HG03139 (cell line): ENCODE results near the gene HTRA3.

ENCODE experiments used
- ATAC-seq: cut with Tn5 transposase; IDR thresholded peaks from one replicate; pipeline ENCODE4 v1.9.1; 2021; ENCODE audit not compliant: unreplicated experiment

Gene HTRA3

DNA sequence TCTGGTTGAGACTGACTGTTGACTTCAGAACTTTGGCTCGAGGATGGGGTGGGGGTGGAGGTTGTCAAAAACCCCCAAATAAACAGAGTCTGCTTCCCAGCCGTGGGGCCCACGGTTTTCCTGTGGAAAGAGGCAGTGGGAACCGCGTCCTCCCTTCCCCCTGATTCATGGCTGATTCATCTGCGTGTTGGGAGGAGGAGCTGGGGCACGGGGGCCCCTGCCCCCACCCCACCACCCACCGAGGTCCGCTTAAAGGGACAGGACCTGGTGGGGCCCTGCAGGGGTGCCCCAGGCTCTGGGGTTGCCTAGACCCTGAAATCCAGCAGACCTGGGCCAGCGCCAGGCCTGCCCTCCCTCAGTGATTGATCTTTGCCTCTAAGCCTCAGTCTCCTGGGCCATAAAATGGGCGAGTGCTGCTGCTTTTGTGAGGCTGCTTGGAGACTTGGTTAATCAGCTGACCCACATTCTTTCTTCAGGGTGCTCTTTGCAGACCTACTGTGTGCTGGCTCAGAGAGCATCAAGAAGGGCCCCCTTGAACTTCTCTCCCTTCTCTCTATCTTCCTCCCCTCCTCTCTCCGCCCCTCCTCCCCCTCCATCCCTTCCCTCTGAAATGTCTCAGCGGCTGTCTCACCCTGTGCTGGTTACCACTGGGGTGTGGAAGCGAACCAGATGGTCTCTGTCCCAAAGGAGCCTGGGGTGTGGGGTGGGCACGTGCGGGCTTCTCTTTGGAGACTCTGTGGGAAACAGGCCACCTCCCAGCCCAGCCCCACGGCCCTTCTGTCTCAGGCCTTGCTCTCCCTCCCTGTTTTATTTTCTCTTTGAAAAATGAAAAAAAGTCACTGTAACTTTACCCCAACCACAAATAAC, 9.1 kb downstream of the HTRA3 start:
- no peak for ATAC-seq

DNA sequence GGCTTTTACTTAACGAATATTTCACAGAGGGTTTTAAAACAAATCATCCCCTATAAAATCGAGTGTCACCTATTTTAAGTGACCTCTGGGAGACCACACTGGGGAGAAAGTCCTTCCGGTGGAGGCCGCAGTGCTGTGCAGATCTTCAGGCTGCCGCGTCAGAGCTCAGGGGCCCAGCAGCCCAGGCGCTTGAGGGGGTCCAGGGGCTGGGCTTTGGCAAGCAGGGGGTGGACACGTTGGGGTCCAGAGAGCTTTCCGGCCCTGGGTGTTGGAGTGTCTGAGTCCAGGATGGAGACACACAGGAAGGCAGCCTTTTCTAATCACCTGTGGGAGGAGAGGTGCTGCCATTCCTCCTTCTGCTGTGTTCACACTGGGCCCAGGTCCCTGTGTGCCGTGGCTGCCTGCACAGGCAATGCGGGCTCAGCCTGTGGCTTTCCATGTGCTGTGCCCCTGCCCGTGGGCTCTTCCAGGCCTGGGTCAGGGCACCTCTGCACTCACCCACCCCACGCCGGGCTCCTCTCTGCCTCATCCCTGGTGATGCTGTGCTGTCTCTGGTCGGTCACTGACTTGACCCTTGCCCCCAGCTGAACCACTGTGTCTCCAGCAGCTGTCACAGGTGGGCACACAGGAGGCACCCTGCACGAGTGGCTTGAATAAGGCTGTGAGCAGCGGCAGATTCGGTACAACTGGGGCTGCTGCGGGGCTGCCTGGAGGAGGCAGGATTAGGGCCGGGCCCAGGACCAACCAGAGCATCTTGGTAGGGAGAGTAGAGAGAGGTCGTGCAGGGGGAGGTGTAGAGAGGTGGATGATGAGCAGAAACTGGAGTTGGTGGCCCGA, 10.0 kb downstream of the HTRA3 start:
- ATAC-seq: no peak

DNA sequence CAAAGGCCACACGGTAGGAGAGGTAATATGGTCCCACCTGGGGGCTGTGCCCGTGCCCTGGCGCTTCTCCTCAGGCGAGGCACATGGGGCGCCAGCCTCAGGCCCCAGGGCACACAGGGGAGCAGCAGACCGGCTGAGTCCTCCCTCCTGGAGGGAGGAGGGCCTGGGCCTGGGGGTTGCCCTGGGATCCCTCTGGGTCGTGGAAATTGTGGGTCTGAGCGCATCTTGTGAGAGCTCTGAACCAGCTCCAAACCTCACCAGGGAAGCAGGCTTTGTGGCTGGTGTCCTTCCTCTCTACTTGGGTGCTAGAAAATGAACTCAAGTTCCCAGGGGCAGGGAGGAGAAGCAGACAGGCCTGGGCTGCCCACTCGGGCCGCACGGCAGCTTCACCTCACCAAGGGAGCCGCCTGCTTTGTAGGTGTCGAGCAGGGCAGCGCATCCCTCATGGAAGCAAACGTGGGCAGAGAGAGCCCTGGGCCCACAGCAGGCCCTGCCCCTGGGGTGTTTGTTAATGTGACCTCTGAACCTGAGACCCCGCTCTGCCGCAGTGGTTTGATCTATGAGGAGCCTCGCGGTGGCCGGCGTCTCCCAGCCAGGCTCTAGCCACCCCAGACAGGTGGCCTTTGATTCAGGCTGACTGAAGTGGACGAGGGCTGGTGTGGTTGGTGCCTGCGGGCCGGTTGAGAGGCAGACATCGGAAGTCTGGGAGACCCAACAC, 10.8 kb downstream of the HTRA3 start:
- no peak for ATAC-seq

DNA sequence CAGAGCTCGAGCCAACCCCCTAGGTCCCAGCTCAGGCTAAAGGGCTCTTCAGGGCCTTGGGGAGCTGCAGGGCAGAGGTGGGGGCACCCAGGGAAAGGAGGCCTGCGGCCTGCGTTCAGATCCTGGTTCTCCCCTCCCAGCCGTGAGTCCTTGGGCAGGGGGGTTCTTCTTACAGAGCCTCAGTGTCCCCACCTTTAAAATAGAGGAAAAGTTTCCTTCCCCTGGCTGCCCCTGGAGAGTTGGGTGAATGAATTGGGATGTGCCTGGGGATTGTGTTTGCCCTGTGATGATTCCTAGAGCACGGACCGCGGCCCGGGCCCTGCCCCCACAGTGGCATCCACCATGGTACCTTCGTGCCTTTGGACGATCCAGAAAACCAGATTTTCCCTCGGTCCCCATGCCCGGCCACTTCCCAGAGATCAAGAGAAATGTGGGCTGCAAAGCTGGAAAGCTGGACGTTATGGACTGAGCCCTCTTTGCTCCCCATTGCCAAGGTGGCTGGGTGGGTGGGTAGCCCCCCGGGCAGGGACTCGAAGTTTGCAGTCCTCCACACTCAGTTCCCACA, 11.4 kb downstream of the HTRA3 start:
- no peak for ATAC-seq

DNA sequence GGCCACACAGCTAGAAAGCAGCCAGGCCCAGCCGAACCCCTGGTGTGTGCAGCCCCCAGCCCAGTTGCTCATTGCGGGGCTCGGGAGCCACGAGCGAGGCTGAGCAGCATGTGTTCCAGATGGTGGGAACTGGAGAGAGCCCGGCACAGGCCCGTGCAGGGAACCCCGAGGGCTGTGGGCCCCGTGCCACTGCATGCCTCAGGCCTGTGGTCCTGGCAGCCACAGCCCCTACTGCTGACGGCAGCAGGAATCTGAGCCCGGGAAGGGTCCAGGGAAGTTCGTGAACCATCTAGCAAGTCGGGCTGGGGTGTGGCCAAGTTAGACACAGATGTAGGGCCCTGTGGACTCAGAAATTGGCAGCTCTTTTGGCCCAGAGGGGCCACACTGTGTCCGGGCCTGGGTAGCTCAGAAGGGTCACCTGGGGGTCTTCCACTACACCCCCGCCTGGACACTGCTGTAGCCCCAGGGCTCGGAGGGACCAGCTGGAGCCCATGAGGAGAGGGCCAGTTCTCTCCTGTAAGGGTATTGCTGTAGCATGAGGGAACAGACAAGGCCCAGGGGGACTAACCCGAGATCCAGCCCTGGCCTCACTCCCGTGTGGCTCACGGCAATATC, 12.1 kb downstream of the HTRA3 start:
- no peak for ATAC-seq

DNA sequence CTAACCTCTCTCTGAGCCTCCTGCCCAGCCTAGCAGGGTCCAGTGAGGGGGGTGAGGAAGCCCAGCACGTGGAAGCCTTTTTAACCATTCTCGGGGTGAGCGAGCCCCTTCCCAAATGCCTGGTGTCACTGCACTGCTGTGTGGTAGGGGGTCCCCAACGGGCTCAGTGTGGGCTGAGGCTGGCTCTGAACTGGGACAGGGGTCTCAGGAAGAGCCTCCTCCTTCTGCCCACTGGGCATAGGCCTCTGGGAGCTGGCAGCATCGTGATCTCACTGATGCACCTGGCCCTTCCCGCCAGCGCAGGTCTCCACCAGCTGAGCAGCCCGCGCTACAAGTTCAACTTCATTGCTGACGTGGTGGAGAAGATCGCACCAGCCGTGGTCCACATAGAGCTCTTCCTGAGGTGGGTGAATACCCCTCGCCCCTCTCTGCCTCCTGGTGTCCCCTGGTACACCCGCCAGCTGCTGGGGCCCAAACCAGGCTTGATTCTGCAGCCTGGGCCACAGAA, 12.6 kb downstream of the HTRA3 start:
- no peak for ATAC-seq

DNA sequence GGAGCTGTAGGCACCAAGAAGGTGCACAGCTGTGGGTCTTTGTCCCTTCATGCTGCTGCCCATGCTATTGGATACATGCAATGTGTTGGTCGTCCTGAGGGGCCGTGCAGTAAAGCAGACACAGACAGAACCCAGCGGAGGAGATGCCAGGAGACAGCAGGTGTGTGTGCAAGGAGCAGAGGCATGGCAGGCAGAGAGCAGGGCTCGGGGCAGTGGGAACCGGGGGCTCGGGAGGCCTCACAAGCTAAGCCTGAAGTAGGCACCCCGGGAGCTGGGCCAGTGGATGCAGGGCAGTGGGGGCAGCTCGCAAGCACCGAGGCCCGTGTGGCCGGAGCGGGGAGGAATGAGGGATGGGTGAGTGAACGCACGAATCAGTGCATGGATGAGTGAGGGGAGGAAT, 13.2 kb downstream of the HTRA3 start:
- ATAC-seq: no peak

DNA sequence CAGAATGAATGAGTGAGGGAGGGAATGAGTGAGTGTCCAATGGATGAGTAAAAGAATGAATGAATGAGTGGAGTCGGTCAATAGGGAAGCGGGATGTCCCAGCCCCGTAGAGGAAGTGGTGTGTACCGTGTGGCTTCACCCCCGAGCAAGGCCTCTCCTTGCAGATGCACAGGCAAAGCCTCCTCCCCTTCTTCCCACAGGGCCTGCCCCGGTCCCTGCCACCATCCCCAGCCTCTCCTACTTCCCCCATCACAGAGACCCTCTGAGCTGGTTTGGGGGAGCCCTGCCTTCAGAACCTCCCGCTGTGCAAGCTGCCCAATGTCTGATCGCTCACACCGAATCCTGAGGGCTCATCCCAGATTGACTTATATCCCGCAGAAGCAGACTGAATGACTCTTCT, 13.6 kb downstream of the HTRA3 start:
- no peak for ATAC-seq

DNA sequence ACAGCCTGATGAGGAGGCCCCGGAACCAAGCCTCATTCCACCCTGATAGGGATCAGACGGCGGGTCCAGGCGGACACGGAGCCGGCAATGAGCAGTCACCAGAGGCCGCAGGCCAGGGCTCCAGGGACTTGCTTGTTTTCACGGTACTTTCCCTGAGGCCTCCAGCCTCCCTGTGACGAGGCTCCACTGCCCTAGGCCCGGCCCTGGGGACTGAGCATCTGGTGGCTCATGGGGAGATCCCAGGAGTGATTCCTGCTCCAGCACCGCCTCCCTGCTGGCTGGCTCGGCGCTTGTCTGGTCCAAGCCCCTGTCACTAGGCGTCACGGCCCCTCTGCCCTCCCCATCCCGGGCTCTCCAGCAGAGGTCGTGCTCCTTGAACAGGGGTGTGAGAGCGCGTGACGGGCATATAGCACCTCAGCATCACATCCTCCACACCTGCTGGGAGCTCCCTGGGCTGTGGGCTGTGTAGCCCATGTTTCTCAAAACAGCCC, 14.1 kb downstream of the HTRA3 start:
- ATAC-seq: no peak

DNA sequence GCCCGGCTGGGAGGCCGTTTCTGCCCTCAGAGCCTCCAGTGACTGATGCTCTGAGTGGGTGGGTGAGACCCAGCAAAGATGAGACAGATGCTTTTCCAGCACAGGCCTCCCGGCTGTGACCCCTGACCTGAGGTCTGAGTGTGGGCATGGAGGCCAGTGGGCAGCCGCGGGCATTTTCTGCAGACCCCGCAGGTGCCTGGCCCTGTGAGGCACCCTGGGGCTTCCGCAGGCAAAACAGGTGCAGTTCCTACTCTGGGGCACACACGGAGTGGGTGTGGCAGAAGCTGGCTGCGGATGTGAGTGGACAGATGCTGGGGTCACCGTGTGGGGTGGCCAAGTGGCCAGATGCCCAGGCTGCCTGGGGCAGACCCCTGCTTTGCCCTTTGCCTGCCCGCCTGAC, 14.8 kb downstream of the HTRA3 start:
- ATAC-seq: no peak

DNA sequence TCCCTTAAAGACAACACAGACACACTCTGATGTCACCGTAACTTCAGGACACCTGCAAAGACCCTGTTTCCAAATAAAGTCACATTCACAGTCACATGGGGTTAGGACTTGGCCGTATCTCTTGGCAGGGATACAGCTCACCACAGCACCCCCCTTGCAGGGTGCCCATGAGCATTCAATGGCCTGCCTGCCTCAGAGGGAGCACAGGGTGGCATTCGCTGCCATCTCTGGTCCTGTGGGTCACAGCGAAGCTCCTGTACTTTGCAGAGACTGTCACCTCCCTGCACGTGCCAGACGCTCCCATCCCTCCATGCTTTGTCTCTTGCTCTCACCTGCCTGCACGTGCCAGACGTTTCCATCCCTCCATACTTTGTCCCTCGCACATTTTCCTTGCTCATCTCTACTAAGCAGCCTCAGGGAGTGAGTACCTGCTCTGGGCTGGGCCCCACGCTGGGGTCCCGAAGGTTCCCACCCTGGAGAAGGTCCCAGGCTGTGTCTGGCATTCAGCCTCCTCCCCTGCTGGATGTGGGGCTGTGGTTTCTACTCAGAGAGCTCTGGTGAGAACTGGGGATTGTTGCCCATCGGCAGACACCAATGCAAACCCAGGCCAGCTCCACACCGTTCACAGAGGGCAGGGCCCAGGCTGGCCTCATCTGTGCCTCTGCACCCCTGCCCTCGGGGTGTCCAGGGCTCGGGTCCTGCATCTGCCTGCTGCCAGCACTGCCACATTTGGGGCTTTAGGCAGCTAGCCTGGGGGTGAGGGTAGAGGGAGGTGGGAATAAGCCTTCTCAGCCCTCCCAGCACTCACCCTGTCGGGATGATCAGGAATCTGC, 15.8 kb downstream of the HTRA3 start:
- ATAC-seq: no peak

DNA sequence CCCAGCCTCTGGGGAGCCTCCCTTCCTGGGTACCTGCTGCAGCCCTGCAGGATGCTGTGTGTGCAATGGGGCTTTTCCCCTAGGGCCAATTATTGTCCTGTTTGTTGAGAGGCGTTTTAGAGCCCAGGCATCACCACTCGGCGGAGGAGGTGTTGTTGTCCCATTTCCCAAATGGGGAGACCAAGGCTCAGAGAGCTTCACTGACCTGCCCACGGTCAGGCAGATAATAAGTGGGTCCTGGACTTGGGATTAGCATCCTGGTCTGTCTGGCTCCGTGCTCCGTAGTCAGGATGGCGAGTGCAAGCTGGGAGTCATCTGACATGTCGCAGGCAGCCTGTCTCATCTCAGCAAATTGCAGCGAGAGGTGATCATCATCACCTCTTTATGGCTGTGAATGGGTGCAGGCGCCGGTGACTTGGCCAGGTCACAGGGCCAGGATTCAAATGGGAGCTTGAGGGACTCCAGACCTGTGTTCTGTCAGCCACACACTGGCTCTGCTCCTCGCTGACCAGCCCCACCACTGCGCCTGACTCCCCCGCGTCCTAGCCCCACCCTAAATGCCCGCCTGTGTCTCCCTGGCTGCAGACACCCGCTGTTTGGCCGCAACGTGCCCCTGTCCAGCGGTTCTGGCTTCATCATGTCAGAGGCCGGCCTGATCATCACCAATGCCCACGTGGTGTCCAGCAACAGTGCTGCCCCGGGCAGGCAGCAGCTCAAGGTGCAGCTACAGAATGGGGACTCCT, 16.6 kb downstream of the HTRA3 start:
- ATAC-seq: no peak

DNA sequence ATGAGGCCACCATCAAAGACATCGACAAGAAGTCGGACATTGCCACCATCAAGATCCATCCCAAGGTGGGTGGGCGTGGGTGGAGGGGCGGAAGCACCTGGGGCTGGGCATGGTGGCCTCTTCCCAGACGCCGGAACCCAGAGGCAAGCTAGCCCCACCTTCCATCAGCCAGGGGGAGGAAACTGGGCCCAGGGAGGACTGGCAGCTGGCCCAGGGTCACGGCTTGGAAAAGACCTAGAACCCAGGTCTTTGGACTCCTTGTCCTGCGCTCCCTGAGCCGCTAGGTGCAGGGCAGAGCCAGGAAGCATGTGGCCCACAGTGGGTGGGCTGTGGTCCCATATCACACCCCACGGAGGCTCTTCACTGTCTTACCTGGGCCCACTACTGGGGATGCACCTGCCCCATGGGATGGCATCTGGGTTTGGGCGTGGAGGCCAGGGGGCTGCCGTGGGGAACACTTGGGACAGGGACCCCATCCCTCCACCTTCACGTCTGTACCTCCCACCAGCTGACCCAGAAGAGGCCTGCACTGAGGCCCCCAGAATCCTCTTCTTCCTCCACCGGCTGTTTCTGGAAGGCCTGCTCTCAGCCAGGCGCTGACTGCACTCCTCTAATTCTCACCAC, 17.3 kb downstream of the HTRA3 start:
- no peak for ATAC-seq

DNA sequence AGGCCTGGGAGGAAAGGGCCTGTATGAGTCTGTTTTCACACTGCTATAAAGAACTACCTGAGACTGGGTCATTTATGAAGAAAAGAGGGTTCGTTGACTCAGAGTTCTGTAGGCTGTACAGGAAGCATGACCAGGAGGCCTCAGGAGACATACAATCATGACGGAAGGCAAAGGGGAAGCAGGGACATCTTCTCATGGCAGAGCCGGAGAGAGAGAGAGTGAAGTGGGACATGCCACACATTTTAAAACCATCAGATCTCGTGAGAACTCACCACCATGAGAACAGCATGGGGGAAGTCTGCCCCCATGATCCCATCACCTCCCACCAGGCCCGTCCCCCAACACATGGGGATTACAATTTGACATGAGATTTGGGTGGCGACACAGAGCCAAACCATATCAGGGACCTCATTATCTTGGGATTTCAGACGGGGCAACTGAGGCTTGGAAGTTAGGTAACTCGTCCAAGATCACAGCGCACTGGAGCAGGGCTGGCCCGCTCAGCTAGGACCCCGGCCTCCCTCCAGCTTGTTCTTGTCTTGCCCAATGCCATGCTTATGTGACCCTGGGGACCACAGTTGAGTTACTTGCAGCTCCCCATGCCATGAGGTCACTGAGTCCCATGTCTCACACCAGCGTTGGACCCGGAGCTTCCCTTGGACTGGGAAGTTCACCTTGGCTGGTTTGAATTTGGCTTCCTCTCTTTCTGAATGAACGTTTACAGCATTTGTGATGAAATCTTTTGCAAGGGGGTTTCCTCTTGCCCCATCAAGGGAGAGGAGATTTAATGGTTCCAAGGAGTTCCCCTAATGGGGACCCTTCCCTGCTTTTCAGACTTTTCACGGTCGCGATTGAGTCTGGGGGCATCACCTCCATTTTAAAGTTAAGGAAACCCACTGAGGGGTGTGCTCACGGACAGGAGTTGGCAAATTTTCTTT, 18.1 kb downstream of the HTRA3 start:
- ATAC-seq: no peak

DNA sequence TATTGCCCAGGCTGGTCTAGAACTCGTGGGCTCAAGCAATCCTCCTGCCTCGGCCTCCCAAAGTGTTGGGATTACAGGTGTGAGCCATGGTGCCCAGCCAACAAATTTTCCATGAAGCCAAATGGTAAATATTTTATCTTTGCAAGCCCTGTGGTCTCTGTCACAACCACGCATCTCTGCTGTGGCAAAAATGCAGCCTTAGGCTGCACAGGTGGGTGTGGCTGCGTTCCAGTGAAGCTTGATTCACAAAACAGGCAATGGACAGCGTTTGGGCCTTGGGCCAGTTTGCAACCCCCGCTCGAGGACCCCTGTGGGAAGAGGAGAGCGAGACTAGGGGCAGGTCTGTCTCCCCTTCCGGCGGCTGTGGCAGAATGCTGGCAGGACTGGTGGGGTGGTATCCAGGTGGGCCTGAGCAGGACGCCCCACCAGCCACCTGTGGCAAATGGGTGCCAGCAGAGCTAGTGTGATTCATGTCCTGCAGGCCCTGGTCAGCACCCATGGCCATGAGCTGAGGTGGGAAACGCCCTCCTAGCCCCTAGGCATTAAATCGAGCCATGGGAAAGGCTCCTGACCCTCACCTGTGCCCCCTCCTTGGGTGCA, 19.7 kb downstream of the HTRA3 start:
- no peak for ATAC-seq

DNA sequence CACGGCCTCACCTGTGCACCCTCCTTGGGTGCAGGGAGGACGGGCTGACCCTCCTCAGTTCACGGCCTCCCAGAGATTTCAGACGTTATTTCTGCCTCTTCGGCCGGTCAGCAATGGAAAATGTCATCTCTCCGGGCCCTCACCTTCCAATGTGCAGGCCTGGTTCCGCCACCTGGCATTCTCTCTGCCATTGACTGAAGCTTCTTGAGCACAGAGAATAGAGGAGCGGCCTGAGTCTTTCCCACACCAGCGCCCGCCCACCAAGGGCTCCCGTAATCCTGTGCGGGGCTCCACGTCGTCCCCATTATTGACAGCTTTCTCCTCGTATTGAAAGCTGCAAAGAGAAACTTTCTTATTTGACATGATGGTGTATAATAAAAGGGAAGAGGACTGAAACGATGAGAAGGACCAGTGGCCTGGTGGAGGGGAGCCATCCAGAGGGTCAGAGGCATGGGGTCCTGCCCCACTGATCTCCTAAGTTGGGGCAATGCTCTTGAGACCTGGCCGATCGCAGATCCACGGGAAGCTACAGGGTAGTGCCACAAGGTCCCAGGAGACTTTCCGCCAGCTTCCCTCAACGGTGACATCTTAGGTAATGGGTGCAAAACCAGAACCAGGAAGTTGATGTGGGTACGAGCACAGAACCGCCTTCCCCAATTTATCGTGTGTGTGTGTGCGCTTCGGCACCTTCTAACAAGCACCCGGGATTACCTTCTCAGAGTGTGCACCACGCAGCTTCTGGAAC, 20.6 kb downstream of the HTRA3 start:
- ATAC-seq: no peak

DNA sequence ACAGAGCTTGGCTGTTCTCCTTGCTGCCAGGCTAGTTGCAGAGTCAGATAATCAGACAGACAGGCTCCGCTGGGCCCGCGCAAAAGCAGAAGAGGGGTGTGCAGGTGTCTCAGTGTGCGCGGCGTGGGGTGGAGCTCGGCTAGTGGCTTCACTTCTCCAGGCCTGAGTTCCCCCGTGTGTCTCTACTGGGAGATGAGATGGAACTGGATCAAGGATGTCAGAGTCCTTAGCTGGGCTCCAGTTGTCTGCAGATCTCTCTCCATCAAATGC, 21.1 kb downstream of the HTRA3 start:
- ATAC-seq: no peak
